Hematopoietic multipotent progenitor cell treated with erythropoietin and hydrocortisone succinate and interleukin-3 and kit ligand, for 4 days (in vitro differentiated cells): ENCODE results near the gene RTN4RL1.
"Not testable (repeated sequence)": the region's sequence is repeated elsewhere in the genome, so short reads cannot be mapped to it uniquely, and the experiment has no call there.

Source experiments
- DNase-seq: peaks from one replicate; pipeline ENCODE4 v3.0.0-alpha.2; 2015

Gene RTN4RL1

GRCh38 chr17:1912146-1912545 is 113.0 kb downstream of the RTN4RL1 start:
- no peak for DNase-seq

GRCh38 chr17:1909985-1910384 is 115.1 kb downstream of the RTN4RL1 start:
- DNase-seq = no peak

- DNase-seq = peak; percentile 87
Observed at GRCh38 chr17:1908699-1909309, 116.3 kb downstream of the RTN4RL1 start.

- DNase-seq = peak; percentile 49
Observed at GRCh38 chr17:1907909-1908698, 117.0 kb downstream of the RTN4RL1 start.

GRCh38 chr17:1907216-1907631 is 117.9 kb downstream of the RTN4RL1 start:
- DNase-seq = no peak

GRCh38 chr17:1906662-1907101 is 118.5 kb downstream of the RTN4RL1 start:
- DNase-seq = no peak

GRCh38 chr17:1905190-1905913 is 119.8 kb downstream of the RTN4RL1 start:
- DNase-seq = peak; percentile 10

- no peak for DNase-seq
Observed at GRCh38 chr17:1904273-1905182, 120.6 kb downstream of the RTN4RL1 start.

GRCh38 chr17:1899403-1900000 is 125.6 kb downstream of the RTN4RL1 start:
- DNase-seq = peak; percentile 37

GRCh38 chr17:1898872-1899271 is 126.3 kb downstream of the RTN4RL1 start:
- no peak for DNase-seq

GRCh38 chr17:1898332-1898731 is 126.8 kb downstream of the RTN4RL1 start:
- no peak for DNase-seq

GRCh38 chr17:1897105-1897656 is 128.0 kb downstream of the RTN4RL1 start:
- no peak for DNase-seq

- DNase-seq = no peak
Observed at GRCh38 chr17:1896243-1897104, 128.7 kb downstream of the RTN4RL1 start.

GRCh38 chr17:1895479-1895878 is 129.7 kb downstream of the RTN4RL1 start:
- DNase-seq = not testable (repeated sequence)

GRCh38 chr17:1894753-1895339 is 130.3 kb downstream of the RTN4RL1 start:
- DNase-seq = no peak

GRCh38 chr17:1890758-1891450 is 134.2 kb downstream of the RTN4RL1 start:
- no peak for DNase-seq

- DNase-seq = no peak
Observed at GRCh38 chr17:1888741-1889140, 136.4 kb downstream of the RTN4RL1 start.
